NOMO-1 (cell line): ENCODE data around the gene TUBGCP3.
"Not testable (repeated sequence)": the region's sequence is repeated elsewhere in the genome, so short reads cannot be mapped to it uniquely, and the experiment has no call there.

Source experiments
- DNase-seq, 2 experiments: peaks; one replicate each; lab custom pipeline; 2025; ENCODE audit not compliant: unreplicated experiment in 2 of 2; lab: John Stamatoyannopoulos, UW

Gene TUBGCP3

DNA sequence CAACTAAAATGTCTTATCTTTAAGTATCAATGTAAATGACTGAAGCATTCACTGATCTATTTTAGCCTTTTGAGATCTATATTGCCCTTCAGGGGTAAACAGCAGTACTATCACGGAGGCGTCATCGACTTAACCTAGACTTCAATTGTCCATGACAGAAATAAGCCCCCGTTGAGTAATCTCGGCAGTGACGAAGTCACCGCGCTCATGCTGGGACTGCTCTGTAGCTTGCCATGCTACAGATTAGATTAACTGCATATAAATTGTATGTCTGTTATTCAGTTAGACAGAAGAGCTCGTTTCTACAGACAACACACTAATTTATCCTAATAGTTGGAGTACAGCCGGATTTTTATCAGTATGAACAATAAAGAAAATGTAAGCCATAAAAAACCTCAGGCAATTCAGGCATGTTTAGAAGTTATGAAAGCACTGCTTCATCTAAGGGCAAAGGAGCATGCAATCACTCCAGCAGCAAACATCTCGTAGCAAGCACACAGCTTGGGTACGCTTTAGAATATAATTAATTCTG is 56.6 kb downstream of the TUBGCP3 start:
- DNase-seq = no peak

GRCh38 chr13:112530861-112531260 is 57.1 kb downstream of the TUBGCP3 start:
- no peak for DNase-seq

GRCh38 chr13:112529216-112529615 is 58.7 kb downstream of the TUBGCP3 start:
- no peak for DNase-seq

DNA sequence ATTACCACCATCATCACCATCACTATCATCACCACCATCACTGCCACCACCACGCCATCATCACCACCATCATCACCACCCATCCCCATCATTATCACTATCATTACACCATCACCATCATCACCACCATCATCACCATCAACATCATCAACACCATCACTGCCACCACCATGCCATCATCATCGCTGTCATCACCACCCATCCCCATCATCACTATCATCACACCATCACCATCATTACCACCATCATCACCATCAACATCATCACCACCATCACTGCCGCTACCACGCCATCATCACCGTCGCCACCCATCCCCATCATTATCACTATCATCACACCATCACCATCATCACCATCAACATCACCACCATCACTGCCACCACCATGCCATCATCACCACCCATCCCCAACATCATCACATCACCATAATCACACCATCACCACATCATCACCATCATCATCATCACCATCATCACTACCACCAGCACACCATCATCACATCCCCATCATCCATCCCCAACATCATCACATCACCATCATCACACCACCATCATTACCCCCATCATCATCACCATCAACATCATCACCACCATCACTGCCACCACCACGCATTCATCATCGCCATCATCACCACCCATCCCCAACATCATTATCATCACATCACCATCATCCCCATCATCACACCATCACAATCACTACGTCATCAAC is 61.7 kb downstream of the TUBGCP3 start:
- no peak for DNase-seq

- no peak for DNase-seq
These were observed 62.5 kb downstream of the TUBGCP3 start for GRCh38 chr13:112525356-112525945.

DNA sequence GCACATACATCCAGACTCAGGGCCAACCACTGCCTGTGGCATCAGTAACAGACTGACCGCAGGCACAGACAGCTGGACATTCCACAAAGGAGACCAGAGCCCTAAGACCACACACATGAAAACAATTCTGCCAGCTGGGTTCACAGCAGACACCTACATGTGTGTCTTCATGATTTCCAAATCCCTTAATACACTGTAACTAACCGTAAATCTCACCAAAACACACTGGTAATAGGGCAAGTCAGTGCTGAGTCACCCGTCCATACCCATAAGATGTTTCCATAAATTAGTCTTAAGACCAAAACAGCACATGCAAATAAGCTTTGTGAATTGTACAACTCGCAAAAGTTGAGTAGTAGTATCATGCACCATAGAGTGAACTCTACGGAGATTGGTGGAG is 65.4 kb downstream of the TUBGCP3 start:
- no peak for DNase-seq

GRCh38 chr13:112521073-112521685 is 66.8 kb downstream of the TUBGCP3 start:
- no peak for DNase-seq

- DNase-seq = no peak
These were observed 68.4 kb downstream of the TUBGCP3 start for GRCh38 chr13:112519517-112520060.

DNA sequence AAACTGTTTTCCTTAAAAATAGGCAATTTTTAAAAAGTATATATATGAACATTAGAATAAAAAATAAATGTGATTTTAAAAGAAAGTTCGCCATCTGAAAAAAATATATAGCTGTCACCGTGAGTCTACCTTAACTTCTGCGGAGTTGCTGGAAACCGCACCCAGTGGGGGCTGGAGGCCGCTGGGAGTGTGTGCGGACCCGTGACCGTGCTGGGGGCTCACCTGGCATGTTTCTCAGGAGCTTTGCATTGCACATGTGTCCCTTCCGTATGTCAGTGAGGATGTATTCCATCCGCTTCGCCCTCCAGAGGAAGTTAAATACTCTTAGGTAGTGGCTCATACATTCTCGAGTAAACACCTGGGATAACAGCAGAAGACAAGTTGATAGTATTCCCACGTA is 71.7 kb downstream of the TUBGCP3 start:
- DNase-seq = no peak

GRCh38 chr13:112513761-112514160 is 74.2 kb downstream of the TUBGCP3 start:
- DNase-seq = no peak

GRCh38 chr13:112510987-112511685 is 76.8 kb downstream of the TUBGCP3 start:
- no peak for DNase-seq

- no peak for DNase-seq
These were observed 77.8 kb downstream of the TUBGCP3 start for GRCh38 chr13:112510002-112510780.

DNA sequence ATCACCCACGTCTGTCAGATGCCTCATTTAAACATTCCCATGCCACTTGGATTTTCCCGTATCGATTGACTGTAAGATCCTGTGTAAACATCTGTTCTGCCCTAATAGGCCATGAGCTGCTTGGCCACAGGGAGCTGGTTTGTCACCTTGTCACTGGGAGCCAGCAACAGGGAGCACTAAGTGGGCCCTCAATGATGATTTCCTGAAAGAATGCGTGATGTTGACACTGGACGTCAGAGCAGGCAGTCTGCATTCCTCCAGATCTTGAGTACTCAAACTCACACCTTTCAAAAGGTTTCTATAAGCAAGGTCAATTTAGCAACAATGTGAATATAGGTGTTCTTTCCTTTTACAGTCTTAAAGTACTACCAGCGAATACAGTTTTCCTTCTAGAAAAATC is 78.8 kb downstream of the TUBGCP3 start:
- DNase-seq = no peak

GRCh38 chr13:112506046-112506445 is 81.9 kb downstream of the TUBGCP3 start:
- DNase-seq = no peak

GRCh38 chr13:112496166-112496565 is 91.8 kb downstream of the TUBGCP3 start:
- DNase-seq = no peak

- no peak for DNase-seq
These were observed 92.5 kb downstream of the TUBGCP3 start for GRCh38 chr13:112495465-112495864.

DNA sequence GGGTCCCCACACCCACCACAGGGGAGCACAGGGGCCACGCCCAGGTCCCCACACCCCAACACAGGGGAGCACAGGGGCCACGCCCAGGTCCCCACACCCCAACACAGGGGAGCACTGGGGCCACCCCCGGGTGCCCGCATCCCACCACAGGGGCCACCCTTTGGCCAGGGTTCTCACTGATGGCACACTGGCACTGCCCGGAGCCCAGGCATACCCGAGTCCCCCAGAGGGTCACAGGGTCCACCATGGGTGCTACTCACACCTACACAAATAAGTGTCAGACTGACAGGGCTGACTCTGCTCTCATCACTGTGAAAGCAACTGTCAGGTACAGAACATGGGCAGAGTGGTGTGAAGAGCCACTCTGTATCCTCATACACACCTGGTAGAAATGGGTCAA is 98.8 kb downstream of the TUBGCP3 start:
- DNase-seq = no peak

GRCh38 chr13:112488343-112489050 is 99.5 kb downstream of the TUBGCP3 start:
- not testable (repeated sequence) for DNase-seq

DNA sequence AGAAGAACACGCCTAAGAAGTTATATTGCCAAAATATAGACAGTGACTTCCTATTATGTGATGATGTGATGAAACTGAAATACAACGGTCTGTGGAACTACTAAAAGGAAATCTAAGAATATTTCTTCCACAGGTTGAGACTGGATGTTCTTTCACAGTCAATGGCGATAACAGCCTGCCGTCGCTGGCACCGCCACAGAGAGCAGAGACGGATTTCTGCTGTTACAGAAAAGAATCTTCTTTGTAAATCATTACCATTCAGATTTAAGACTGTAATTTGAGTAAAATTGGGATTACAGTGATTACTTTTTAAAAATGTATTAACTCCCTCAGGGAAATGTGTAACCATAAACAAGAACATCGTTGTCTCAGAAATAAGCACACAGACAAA is 100.8 kb downstream of the TUBGCP3 start:
- no peak for DNase-seq
